Activated CD4-positive, alpha-beta T cell treated with anti-CD3 and anti-CD28 coated beads, Interleukin-2, amount 50 U/mL, for 24 hours (primary cell): ENCODE results near the gene FGD5.

Experiments
- DNase-seq, 2 donors: peaks; one replicate each; pipeline ENCODE4 v3.0.0-alpha.2; 2020; ENCODE audit warnings: low read depth in 1 of 2, low spot score in 1 of 2

Gene FGD5

GRCh38 chr3:14818804-14819500 lies at the start of gene FGD5:
Gene FGD5, plus strand, starts transcription at chr3:14818962. Its CDS starts 110 bp downstream, at chr3:14819072.
- no peak for DNase-seq

DNA sequence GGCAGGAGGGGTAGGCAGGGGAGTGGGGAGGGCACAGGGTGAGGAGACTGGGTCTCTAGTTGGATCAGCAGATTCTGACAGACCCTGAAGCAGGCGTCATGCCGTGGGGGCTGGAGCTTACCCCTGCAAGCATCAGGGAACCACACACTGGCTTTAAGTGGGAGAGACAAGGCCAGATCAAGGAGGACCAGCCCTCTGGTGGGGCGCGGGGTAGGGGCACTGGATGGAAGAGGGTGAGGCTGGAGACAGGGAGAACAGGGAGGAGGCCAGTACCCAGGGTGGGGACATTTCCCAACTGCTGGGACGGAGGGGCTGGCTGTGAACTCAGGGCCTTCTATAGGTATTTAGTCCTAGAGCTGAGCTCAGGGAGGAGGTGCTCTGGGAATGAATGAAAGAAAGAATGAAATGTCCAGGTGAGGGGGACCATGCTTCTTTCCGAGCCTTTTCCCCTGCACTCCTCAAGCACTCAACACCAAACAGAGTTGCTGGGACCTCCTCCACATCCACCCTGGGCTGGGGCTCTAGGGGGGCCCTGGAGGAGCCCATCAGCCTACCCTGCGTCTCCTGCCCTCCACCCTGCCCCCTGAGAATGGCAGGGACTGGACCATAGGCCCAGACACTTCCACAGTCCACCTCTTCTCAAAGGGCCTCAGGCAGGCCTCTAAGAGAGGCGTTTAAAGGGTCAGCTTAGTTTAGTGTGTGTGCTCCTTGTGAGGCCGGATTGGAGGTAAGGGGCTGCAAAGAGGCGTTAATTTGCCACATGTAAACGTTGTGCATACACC lies 49.0 kb upstream of the FGD5 start:
- no peak for DNase-seq

- no peak for DNase-seq
Measured at GRCh38 chr3:14770591-14770990, 48.2 kb upstream of the FGD5 start.

DNA sequence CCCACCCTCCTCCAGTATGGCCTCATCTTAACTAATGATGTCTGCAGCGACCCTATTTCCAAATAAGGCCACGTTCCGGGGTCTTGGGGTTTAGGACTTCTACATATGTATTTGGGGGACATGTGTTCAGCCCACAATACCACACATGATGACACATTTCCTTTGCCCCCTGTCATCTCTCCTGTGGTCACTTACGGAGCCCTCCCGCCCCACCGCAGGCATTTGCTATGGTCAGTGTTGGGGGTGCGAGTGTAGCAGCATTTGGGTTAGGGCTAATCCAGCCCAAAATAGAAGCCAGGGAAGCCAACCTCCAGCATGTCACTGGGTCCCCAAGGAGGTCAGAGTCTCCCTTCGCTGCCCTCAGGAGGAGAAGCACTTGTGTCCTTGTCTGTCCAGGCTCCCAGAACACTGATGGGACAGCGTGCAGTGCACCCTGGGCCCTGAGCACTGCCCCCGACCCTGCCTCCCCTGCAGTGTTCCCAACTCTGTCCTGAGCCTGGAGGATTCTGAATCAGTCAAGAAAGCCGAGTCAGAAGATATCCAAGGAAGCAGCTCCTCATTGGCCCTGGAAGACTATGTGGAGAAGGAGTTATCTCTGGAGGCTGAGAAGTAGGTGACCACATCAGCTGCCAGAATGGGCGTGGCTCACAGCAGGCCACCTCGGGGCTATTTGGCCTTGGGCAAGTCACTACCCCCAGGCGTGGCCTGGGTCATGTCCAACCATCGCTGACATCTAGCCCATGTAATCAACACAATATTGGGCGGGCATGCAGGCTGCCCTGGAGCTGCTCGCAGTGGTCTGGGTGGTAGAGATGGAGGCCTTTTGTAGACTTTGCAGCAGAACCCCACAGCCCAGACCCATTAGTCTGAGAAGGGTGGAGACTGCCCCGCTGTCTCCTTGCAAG lies 46.9 kb upstream of the FGD5 start:
- no peak for DNase-seq

DNA sequence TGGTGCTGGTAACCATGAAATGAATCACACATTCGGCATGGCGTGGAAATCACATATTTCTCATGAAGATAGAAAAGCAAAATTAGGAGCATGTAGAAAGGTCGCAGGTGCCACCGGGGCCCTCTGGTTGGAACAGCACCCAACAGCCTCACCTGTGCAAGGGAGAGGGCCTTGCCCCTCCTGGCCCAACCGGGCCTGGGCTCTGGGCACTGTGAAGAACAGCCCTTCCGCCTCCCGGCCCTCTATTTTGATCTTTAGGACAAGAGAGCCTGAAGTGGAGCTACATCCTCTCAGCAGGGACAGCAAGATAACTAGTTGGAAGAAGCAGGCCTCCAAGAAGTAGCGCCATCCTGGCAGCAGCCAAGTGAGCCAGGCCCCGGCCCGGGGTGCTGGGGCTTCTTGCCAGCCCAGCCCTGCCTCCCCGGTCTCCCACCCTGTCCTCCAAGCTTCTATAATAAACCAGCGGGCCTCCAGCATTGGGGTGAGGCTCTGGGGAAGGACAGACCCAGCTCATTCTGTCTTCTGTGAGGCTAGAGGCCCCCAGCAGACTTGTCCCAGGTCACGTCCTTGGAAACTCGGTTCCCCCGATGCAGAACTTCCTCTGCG lies 46.1 kb upstream of the FGD5 start:
- no peak for DNase-seq

DNA sequence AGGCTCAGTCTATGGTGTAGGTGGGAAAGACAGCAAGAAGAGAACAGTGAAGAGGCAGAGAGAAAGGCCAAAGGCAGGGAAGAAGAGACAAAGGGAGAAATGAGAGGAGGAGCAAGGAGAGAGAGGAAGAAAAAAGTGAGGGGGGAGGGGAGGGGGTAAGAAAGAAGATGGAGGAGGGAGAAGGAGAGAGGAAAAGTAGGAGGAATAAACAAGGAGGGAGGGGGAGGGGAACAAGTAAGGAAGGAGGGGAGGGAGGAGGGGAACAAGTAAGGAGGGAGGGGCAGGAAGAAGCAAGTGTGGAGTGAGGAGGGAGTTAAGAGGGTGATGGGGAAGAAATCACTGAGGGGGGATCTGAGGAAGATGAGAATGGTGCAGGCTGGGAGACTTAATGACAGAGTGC lies 45.5 kb upstream of the FGD5 start:
- DNase-seq, result no peak

- DNase-seq, result no peak
Measured at GRCh38 chr3:14773691-14774128, 45.1 kb upstream of the FGD5 start.

GRCh38 chr3:14774431-14774830 lies 44.3 kb upstream of the FGD5 start:
- no peak for DNase-seq

GRCh38 chr3:14775011-14775410 lies 43.8 kb upstream of the FGD5 start:
- no peak for DNase-seq

- DNase-seq, result no peak
Measured at GRCh38 chr3:14775563-14775962, 43.2 kb upstream of the FGD5 start.

DNA sequence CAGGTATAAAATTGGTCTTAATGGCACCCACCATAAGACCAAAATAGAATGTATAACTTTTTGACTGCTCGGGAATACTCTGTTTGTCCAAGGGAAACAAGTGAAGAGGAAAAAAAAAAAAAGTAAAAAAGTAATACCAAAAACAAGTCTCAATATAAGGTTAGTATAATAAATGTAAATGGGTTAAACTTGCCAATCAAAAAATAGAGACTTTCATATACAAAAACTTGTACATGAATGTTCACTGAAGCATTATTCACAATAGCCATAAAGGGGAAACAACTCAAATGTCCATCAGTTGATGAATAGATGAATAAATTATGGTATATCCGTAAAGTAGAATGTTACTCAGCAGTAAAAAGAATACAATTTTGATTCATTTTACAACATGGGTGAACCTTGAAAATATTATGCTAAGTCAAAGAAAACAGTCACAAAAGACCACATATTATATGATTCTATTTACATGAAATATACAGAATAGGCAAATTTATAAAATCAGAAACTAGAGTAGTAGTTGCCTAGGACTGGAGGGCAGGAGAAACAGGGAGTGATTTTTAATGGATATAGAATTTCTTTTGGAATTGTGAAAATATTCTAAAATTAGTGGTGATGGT lies 39.6 kb upstream of the FGD5 start:
- no peak for DNase-seq

DNA sequence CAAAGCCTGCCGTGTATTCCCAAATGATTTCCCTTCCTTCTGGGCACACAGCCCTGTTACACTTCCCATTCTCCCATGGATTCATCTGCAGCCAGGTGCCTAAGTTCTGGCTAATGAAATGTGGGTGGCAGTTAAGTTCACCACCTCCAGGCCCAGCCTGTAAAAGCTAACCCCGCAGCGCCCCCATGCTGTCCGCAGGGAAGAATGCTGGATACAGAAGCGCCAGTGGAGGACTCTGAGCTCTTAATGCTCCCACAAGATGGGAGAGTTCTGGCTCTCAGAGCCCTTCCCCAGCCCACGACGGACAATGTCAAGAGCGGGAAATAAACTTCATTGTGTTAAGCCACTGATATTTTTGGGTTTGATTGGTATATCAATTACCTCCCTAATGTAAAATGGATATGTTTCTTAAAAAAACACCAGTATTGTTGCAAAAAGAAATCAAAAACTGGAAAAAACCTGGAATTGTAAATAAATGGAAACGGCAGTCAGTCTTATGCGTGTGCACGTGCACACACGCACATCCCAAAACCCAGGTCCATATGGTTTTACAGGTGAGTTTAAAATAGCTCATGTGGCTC lies 37.7 kb upstream of the FGD5 start:
- DNase-seq, result no peak

DNA sequence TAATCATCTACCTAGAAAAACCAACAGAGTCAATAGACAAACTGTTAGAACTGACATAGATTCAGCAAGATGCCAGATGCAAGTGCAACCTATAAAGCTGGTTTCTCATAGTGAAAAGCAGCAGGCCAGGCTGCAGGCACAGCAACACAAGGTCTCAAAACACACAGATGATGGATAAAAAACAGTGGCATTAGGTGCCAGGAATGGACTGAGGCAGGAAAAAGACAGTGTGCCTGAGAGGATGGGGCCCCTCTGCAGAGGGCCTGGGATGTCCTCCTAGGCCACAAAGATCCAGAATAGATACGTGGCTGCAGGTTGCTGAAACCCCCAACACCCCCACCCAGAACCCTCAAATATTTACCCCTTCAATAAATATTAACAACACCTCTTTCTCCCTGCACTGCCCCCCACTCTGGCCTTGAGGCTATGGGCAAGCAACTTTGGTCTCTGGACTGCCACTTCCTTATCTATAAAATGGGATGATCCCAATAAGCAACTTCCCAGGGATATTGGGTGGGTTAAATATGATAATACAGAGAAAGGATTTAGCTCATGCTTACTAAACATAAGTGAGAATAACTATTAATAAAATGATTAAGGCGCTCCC lies 35.2 kb upstream of the FGD5 start:
- DNase-seq, result no peak

- DNase-seq, result no peak
Measured at GRCh38 chr3:14784087-14784681, 34.6 kb upstream of the FGD5 start.

- no peak for DNase-seq
Measured at GRCh38 chr3:14785207-14786155, 33.3 kb upstream of the FGD5 start.

DNA sequence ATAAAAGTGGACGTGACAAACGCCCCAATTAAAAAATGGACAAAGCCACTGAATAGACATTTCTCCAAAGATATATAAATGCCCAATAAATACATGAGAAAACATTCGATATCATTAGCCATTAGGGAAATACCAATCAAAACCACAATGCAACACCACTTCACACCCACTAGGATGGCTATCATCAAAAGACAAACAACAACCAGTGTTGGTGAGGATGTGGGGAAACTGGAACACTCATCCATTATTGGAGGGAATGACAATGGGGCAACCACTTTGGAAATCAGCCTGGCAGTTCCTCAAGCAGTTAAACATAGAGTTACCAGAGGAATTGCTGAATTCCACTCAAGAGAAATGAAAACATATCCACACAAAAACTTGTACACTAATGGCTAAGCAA lies 32.4 kb upstream of the FGD5 start:
- DNase-seq, result no peak

DNA sequence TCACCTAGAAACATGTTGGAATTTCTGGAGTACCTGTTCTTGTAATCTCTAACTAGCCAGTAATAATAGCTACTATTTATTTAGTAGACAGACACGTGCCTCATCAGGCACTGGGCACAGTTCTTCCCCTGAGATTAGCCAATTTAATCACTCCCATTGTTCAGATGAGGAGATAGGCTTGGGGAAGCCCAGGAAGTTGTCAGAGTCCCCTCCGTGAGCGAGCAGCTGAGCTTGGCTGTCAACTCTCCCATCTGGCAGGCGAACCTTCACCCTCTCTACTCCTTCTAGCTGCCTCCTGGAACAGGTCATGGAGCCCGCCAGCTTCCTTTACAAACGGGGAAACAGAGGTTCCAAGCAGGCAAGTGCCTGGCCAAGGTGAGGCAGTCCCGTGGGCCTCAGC lies 31.1 kb upstream of the FGD5 start:
- no peak for DNase-seq

- no peak for DNase-seq
Measured at GRCh38 chr3:14788644-14789043, 30.1 kb upstream of the FGD5 start.

GRCh38 chr3:14789221-14789620 lies 29.5 kb upstream of the FGD5 start:
- no peak for DNase-seq
